IMR-90 (cell line): ENCODE data around the gene SLC12A6. TPM values are rescaled to one million over a fixed set of nuclear protein-coding genes. Genes with fewer than 3 reads are reported as not detected.

ENCODE experiments used
- ATAC-seq: fragments of 200-7000 bp; cut with Tn5 transposase; 2 replicates; pipeline ENCODE4 v1.9.1; 2020; ENCODE audit warnings: low read depth, mild to moderate bottlenecking, moderate library complexity
- BruUV-seq: library from RNA; stranded (reverse); fragments of 400-500 nt; replicated peaks from 2 replicates; lab custom pipeline; 2021; lab: Mats Ljungman, UMichigan
- CTCF ChIA-PET: fragments of 300-600 bp; formaldehyde crosslinking; extraction: SDS; loops from one replicate; lab custom pipeline; 2021; ENCODE audit warnings: antibody characterized with exemption; lab: Yijun Ruan, JAX
- POLR2A ChIA-PET: fragments of 300-600 bp; sonication (Branson Sonifier 250); formaldehyde crosslinking; loops from one replicate; lab custom pipeline; 2022; ENCODE audit warnings: antibody characterized with exemption; ENCODE audit not compliant: unreplicated experiment; lab: Charles Lee
- DNase-seq: peaks from one replicate; pipeline ENCODE4 v3.0.0; 2013
- H2AFZ ChIP-seq: replicated peaks from 2 replicates; pipeline ENCODE3; 2013; ENCODE audit warnings: low read length, mild to moderate bottlenecking; ENCODE audit not compliant: poor library complexity
- H2AK5ac ChIP-seq: 2 replicates; pipeline ENCODE4 v1.6.1; 2013; ENCODE audit warnings: low read depth, low read length, inconsistent platforms
- H2AK9ac ChIP-seq: replicated peaks from 2 replicates; pipeline ENCODE3; 2013; ENCODE audit warnings: mild to moderate bottlenecking, low read depth, low read length, moderate library complexity; ENCODE audit not compliant: poor library complexity
- H2BK120ac ChIP-seq: 2 replicates; pipeline ENCODE4 v1.6.1; 2013; ENCODE audit warnings: low read depth, low read length, inconsistent platforms
- H2BK15ac ChIP-seq: 3 replicates; pipeline ENCODE4 v1.6.1; 2013; ENCODE audit warnings: low read depth, low read length, inconsistent platforms
- H2BK20ac ChIP-seq: 2 replicates; pipeline ENCODE4 v1.6.1; 2013; ENCODE audit warnings: low read depth, mild to moderate bottlenecking, inconsistent platforms, low read length, moderate library complexity
- H2BK5ac ChIP-seq: 2 replicates; pipeline ENCODE4 v1.6.1; 2013; ENCODE audit warnings: mild to moderate bottlenecking, low read depth, low read length, inconsistent platforms; ENCODE audit not compliant: poor library complexity, severe bottlenecking
- H3K14ac ChIP-seq: replicated peaks from 2 replicates; pipeline ENCODE4 v1.6.1; 2013; ENCODE audit warnings: low read depth, low read length, inconsistent platforms
- H3K18ac ChIP-seq: 2 replicates; pipeline ENCODE4 v1.6.1; 2013; ENCODE audit warnings: low read depth, low read length, control low read depth
- H3K23ac ChIP-seq: 2 replicates; pipeline ENCODE4 v1.6.1; 2013; ENCODE audit warnings: low read depth, low read length, inconsistent platforms
- H3K27ac ChIP-seq: 2 replicates; pipeline ENCODE4 v1.5.1; 2013; ENCODE audit warnings: mild to moderate bottlenecking, control low read depth, low read length; ENCODE audit not compliant: insufficient read depth
- H3K27me3 ChIP-seq: 2 replicates; pipeline ENCODE4 v1.6.1; 2013; ENCODE audit warnings: low read length; ENCODE audit not compliant: control insufficient read depth, insufficient read depth
- H3K36me3 ChIP-seq: 2 replicates; pipeline ENCODE4 v1.6.1; 2013; ENCODE audit warnings: low read length, mixed read lengths; ENCODE audit not compliant: control insufficient read depth, insufficient read depth
- H3K4ac ChIP-seq: 2 replicates; pipeline ENCODE4 v1.6.1; 2013; ENCODE audit warnings: low read depth, low read length, inconsistent platforms
- H3K4me1 ChIP-seq: 2 replicates; pipeline ENCODE4 v1.6.1; 2013; ENCODE audit warnings: low read length, mixed read lengths; ENCODE audit not compliant: control insufficient read depth, insufficient read depth
- H3K4me2 ChIP-seq: 2 replicates; pipeline ENCODE4 v1.6.1; 2013; ENCODE audit warnings: low read depth, mild to moderate bottlenecking, control low read depth, low read length, moderate library complexity
- H3K4me3 ChIP-seq: 2 replicates; pipeline ENCODE4 v1.5.1; 2013; ENCODE audit warnings: low read depth, mild to moderate bottlenecking, control low read depth, low read length, moderate library complexity; ENCODE audit not compliant: insufficient read depth
- H3K56ac ChIP-seq: 2 replicates; pipeline ENCODE4 v1.6.1; 2013; ENCODE audit warnings: low read length, inconsistent platforms; ENCODE audit not compliant: insufficient read depth; ENCODE audit errors: extremely low read depth
- H3K79me1 ChIP-seq, 2 experiments: 2 replicates each; pipeline ENCODE4 v1.6.1; 2013; ENCODE audit warnings: low read length in 2 of 2, inconsistent platforms in 1 of 2, low read depth in 1 of 2
- H3K9ac ChIP-seq: 2 replicates; pipeline ENCODE4 v1.6.1; 2013; ENCODE audit warnings: low read depth, low read length, control low read depth
- H3K9me1 ChIP-seq: 2 replicates; pipeline ENCODE4 v1.6.1; 2013; ENCODE audit warnings: low read length, inconsistent platforms; ENCODE audit not compliant: insufficient read depth
- H3K9me3 ChIP-seq: 2 replicates; pipeline ENCODE4 v1.6.1; 2013; ENCODE audit warnings: low read length; ENCODE audit not compliant: control insufficient read depth, insufficient read depth
- H4K20me1 ChIP-seq: 2 replicates; pipeline ENCODE4 v1.6.1; 2013; ENCODE audit warnings: low read length, inconsistent platforms; ENCODE audit not compliant: insufficient read depth
- H4K5ac ChIP-seq: 2 replicates; pipeline ENCODE4 v1.6.1; 2013; ENCODE audit warnings: mild to moderate bottlenecking, low read depth, low read length, control low read depth
- H4K8ac ChIP-seq, 2 experiments: 2 replicates each; pipeline ENCODE4 v1.6.1; 2013; ENCODE audit warnings: low read depth in 2 of 2, low read length in 2 of 2, control low read depth in 1 of 2, inconsistent platforms in 1 of 2
- H4K91ac ChIP-seq: 2 replicates; pipeline ENCODE4 v1.6.1; 2013; ENCODE audit warnings: low read depth, low read length, inconsistent platforms; ENCODE audit not compliant: insufficient read depth
- BHLHE40 ChIP-seq: fragments of 150-350 bp; IDR thresholded peaks from 2 replicates; pipeline ENCODE4 v1.6.1; 2016; ENCODE audit warnings: mild to moderate bottlenecking, low read depth, low read length
- CEBPB ChIP-seq: IDR thresholded peaks from 2 replicates; pipeline ENCODE4 v1.6.1; 2012; ENCODE audit warnings: low read depth, low read length, improper control_type of control experiment
- CTCF ChIP-seq: conservative IDR thresholded peaks from 2 replicates; pipeline ENCODE4 v1.5.1; 2012; ENCODE audit warnings: mild to moderate bottlenecking, low read depth, low read length, improper control_type of control experiment
- ELK1 ChIP-seq: fragments of 150-350 bp; IDR thresholded peaks from 2 replicates; pipeline ENCODE4 v1.6.1; 2016; ENCODE audit warnings: low read depth, mild to moderate bottlenecking, low read length, moderate library complexity, borderline replicate concordance
- FOS ChIP-seq: fragments of 150-350 bp; IDR thresholded peaks from 2 replicates; pipeline ENCODE4 v1.6.1; 2016; ENCODE audit warnings: low read depth, low read length
- MAFK ChIP-seq: IDR thresholded peaks from 2 replicates; pipeline ENCODE4 v1.6.1; 2012; ENCODE audit warnings: low read depth, low read length, improper control_type of control experiment
- MAZ ChIP-seq: IDR thresholded peaks from 2 replicates; pipeline ENCODE4 v1.6.1; 2012; ENCODE audit warnings: low read depth, mild to moderate bottlenecking, low read length, improper control_type of control experiment, moderate library complexity, borderline replicate concordance
- NFE2L2 ChIP-seq: fragments of 150-350 bp; IDR thresholded peaks from 2 replicates; pipeline ENCODE4 v1.6.1; 2016; ENCODE audit warnings: low read depth, mild to moderate bottlenecking, low read length
- RAD21 ChIP-seq: IDR thresholded peaks from 2 replicates; pipeline ENCODE4 v1.6.1; 2012; ENCODE audit warnings: low read length, improper control_type of control experiment
- USF2 ChIP-seq: fragments of 150-350 bp; IDR thresholded peaks from 2 replicates; pipeline ENCODE4 v1.6.1; 2017; ENCODE audit warnings: mild to moderate bottlenecking, antibody characterized with exemption, low read length, low read depth
- WGBS, 2 experiments: methylation state at CpG; one replicate each; pipeline versions ENCODE4 v1.1.5 to v1.1.7; 2013; ENCODE audit warnings: missing lambda C conversion rate in 2 of 2; ENCODE audit not compliant: insufficient read length in 1 of 2; ENCODE audit errors: extremely low coverage in 2 of 2; 5-methylcytosine and 5-hydroxymethylcytosine counted together
- dilution Hi-C: fragments of 300-500 bp; cut with HindIII; formaldehyde crosslinking; loops from one replicate; pipeline ENCODE4 v1.14.3; 2018; ENCODE audit warnings: low sequenced_read_pairs; ENCODE audit not compliant: unreplicated experiment
- in situ Hi-C: fragments of 300-500 bp; cut with MboI; formaldehyde crosslinking; loops from 3 replicates; pipeline ENCODE4 v1.14.3; 2019; ENCODE audit warnings: low sequenced_read_pairs, inconsistent platforms, mixed read lengths
- intact Hi-C: fragments of 100-400 bp; cut with micrococcal nuclease; formaldehyde crosslinking; loops from 2 replicates; pipeline ENCODE4 v1.10.0; 2022
- polyA plus RNA-seq, 3 experiments: library from polyadenylated mRNA; depleted of rRNA; stranded (reverse); fragments of >200 nt; gene quantifications; 2 replicates each; pipeline ENCODE4 v1.2.3, GENCODE V29; 2012; ENCODE audit warnings: low replicate concordance in 1 of 3
- total RNA-seq: library from RNA; depleted of rRNA; stranded (reverse); fragments of >200 nt; gene quantifications from 2 replicates; pipeline ENCODE4 v1.2.3, GENCODE V29; 2012

The SLC12A6 gene
- total and polyA plus RNA-seq, 2 of the 4 experiments (the other 2 are of a cell fraction): 7.7 to 10.2 TPM

- no peak overlapping the region for H3K56ac ChIP-seq
- no peaks in the 10 kb centered on the region for H3K4me1 ChIP-seq
- no peaks in the 10 kb centered on the region for H3K9me3 ChIP-seq
- intact Hi-C loops: loop anchor here (5.0 kb wide), 1 partner anchor 227 kb away; the partner anchor contains the start of gene GOLGA8B
- TF ChIP-seq RAD21: no peak
- TF ChIP-seq FOS: no peak
- no peak for TF ChIP-seq MAFK
- no peak for TF ChIP-seq ELK1
- TF ChIP-seq BHLHE40: no peak
- TF ChIP-seq USF2: no peak
- TF ChIP-seq CEBPB: no peak
- no peak for TF ChIP-seq CTCF
- TF ChIP-seq NFE2L2: no peak
- TF ChIP-seq MAZ: no peak
- no peaks in the 10 kb centered on the region for H3K9me1 ChIP-seq
- no peak overlapping the region for H4K8ac ChIP-seq
- BruUV-seq: no TSS peak
- no peak overlapping the region for H2BK20ac ChIP-seq
- H3K4ac ChIP-seq: no peak overlapping the region
- peaks cover 20% of the 10 kb centered on the region for H3K36me3 ChIP-seq
- ChIA-PET POLR2A (no interaction called here), CTCF (no interaction called here)
- in situ Hi-C loops: no loop called here
- no peak overlapping the region for H2AK9ac ChIP-seq
- H3K4me2 ChIP-seq: no peak overlapping the region
- no peak overlapping the region for H2AK5ac ChIP-seq
- no peak overlapping the region for H2BK5ac ChIP-seq
- ATAC-seq (no peak), DNase-seq (no peak)
- no peak overlapping the region for H3K23ac ChIP-seq
- no peak overlapping the region for H3K18ac ChIP-seq
- H3K4me3 ChIP-seq: no peak overlapping the region
- no peaks in the 10 kb centered on the region for H3K79me1 ChIP-seq
- H4K91ac ChIP-seq: no peak overlapping the region
- H4K5ac ChIP-seq: no peak overlapping the region
- no peak overlapping the region for H3K9ac ChIP-seq
- H4K20me1 ChIP-seq: no peaks in the 10 kb centered on the region
- 92% methylated on average over 2 of the region's 9 CpGs; no CpG with 5 or more reads in 1 of the 2 experiments for WGBS, 2 experiments
- no peaks in the 10 kb centered on the region for H3K27me3 ChIP-seq
- H3K27ac ChIP-seq: no peak overlapping the region
- H2BK15ac ChIP-seq: no peak overlapping the region
- no peak overlapping the region for H3K14ac ChIP-seq
- H2AFZ ChIP-seq: no peak overlapping the region
- dilution Hi-C loops: no loop called here
- H2BK120ac ChIP-seq: no peak overlapping the region
Observed at GRCh38 chr15:34355241-34355640, 17.7 kb upstream of the SLC12A6 start.
